GM12878 (cell line): Measurements from ENCODE around the gene TMEM63B. TPM values are rescaled to one million over a fixed set of nuclear protein-coding genes. Genes with fewer than 3 reads are reported as not detected.

Experiments
- ATAC-seq: fragments of 200-7000 bp; cut with Tn5 transposase; 3 replicates; pipeline ENCODE4 v1.9.1; 2020; ENCODE audit warnings: mild to moderate bottlenecking, moderate library complexity
- BruUV-seq: library from RNA; stranded (reverse); fragments of 400-500 nt; replicated peaks from 2 replicates; lab custom pipeline; 2021; lab: Mats Ljungman, UMichigan
- CTCF ChIA-PET: fragments of 300-600 bp; sonication (Branson Sonifier 250); formaldehyde crosslinking; extraction: SDS; loops from one replicate; lab custom pipeline; 2021; ENCODE audit warnings: inconsistent platforms; lab: Yijun Ruan, JAX
- POLR2A ChIA-PET: fragments of 350-600 bp; formaldehyde crosslinking; extraction: SDS; loops from one replicate; lab custom pipeline; 2021; ENCODE audit warnings: inconsistent platforms; lab: Charles Lee
- RAD21 ChIA-PET: fragments of 300-600 bp; sonication (Branson Sonifier 250); formaldehyde crosslinking; loops from one replicate; lab custom pipeline; 2023; ENCODE audit warnings: antibody characterized with exemption; ENCODE audit not compliant: unreplicated experiment; lab: Charles Lee
- SMC1A ChIA-PET: fragments of 300-600 bp; sonication (Branson Sonifier 250); formaldehyde crosslinking; loops from one replicate; lab custom pipeline; 2023; ENCODE audit not compliant: unreplicated experiment, uncharacterized antibody; lab: Charles Lee
- DNase-seq: peaks from one replicate; pipeline ENCODE4 v3.0.0-alpha.2; 2011; ENCODE audit warnings: low read depth, low spot score
- FAIRE-seq: peaks from 3 replicates; lab custom pipeline; 2011; peaks lifted over from hg19 to GRCh38; lab: Jason Lieb, UNC
- H2AFZ ChIP-seq: 2 replicates; pipeline ENCODE4 v1.6.0; 2011; ENCODE audit warnings: low read depth, low read length, control low read depth; ENCODE audit not compliant: control insufficient read depth
- H3K27ac ChIP-seq: 2 replicates; pipeline ENCODE4 v1.5.1; 2011; ENCODE audit warnings: control low read depth; ENCODE audit not compliant: control insufficient read depth, insufficient read depth
- H3K27me3 ChIP-seq, 2 experiments: replicated peaks in 1 of 2; 2 replicates each; pipeline versions ENCODE4 v1.6.0 to v1.6.1; 2011; ENCODE audit warnings: low read length in 1 of 2; ENCODE audit not compliant: control insufficient read depth in 2 of 2, insufficient read depth in 2 of 2
- H3K36me3 ChIP-seq, 2 experiments: 2 replicates each; pipeline ENCODE4 v1.5.1; 2011; ENCODE audit warnings: low read length in 1 of 2; ENCODE audit not compliant: control insufficient read depth in 2 of 2, insufficient read depth in 2 of 2
- H3K4me1 ChIP-seq: 2 replicates; pipeline ENCODE4 v1.6.1; 2011; ENCODE audit warnings: mild to moderate bottlenecking, low read length, moderate library complexity, mixed read lengths; ENCODE audit not compliant: control insufficient read depth, insufficient read depth
- H3K4me2 ChIP-seq: 2 replicates; pipeline ENCODE4 v1.6.0; 2011; ENCODE audit warnings: control low read depth; ENCODE audit not compliant: control insufficient read depth, insufficient read depth
- H3K4me3 ChIP-seq: fragments of 200-600 bp; sonication (generic); 2 replicates; pipeline ENCODE4 v1.5.1; 2016
- H3K79me2 ChIP-seq: 2 replicates; pipeline ENCODE4 v1.6.0; 2011; ENCODE audit warnings: low read length; ENCODE audit not compliant: control insufficient read depth, insufficient read depth
- H3K9ac ChIP-seq: 2 replicates; pipeline ENCODE4 v1.8.0; 2011; ENCODE audit warnings: low read length, control low read depth, mixed read lengths; ENCODE audit not compliant: control insufficient read depth, insufficient read depth
- H3K9me3 ChIP-seq: replicated peaks from 3 replicates; pipeline ENCODE4 v1.5.1; 2011; ENCODE audit warnings: mild to moderate bottlenecking, low read length; ENCODE audit not compliant: control insufficient read depth, insufficient read depth
- H4K20me1 ChIP-seq: 2 replicates; pipeline ENCODE4 v1.6.0; 2011; ENCODE audit not compliant: control insufficient read depth, insufficient read depth
- ETV6 ChIP-seq, 2 experiments: fragments of 450-650 bp in 1 of 2; IDR thresholded peaks in 1 of 2; conservative IDR thresholded peaks in 1 of 2; 2 replicates each; pipeline ENCODE4 v1.6.1; 2014; ENCODE audit warnings: antibody characterized with exemption in 1 of 2, borderline replicate concordance in 1 of 2, low read depth in 1 of 2, mild to moderate bottlenecking in 1 of 2, moderate library complexity in 1 of 2
- FOS ChIP-seq: IDR thresholded peaks from 3 replicates; pipeline ENCODE4 v1.6.1; 2011; ENCODE audit warnings: borderline replicate concordance; ENCODE audit not compliant: insufficient read length; ENCODE audit errors: extremely low read depth
- NFYA ChIP-seq: IDR thresholded peaks from 2 replicates; pipeline ENCODE4 v1.6.1; 2011; ENCODE audit warnings: low read depth, mild to moderate bottlenecking, low read length, improper control_type of control experiment, borderline replicate concordance
- PML ChIP-seq: IDR thresholded peaks from 2 replicates; pipeline ENCODE4 v1.6.1; 2012; ENCODE audit warnings: low read length, inconsistent platforms
- ZNF274 ChIP-seq: IDR thresholded peaks from one replicate; pipeline ENCODE4 v1.8.0; 2011; ENCODE audit not compliant: insufficient read length, insufficient read depth
- WGBS: methylation state at CpG from one replicate; pipeline ENCODE4 v1.1.6; 2016; ENCODE audit warnings: low lambda C conversion rate; ENCODE audit not compliant: insufficient replicate concordance, insufficient coverage; ENCODE audit errors: missing lambda C conversion rate; 5-methylcytosine and 5-hydroxymethylcytosine counted together
- in situ Hi-C: fragments of 300-500 bp; cut with MboI; formaldehyde crosslinking; loops from 9 replicates; pipeline ENCODE4 v1.14.3; 2018; ENCODE audit warnings: mixed read lengths
- intact Hi-C: fragments of 100-400 bp; cut with micrococcal nuclease; formaldehyde crosslinking; loops from one replicate; pipeline ENCODE4 v1.14.2; 2022; ENCODE audit not compliant: unreplicated experiment
- polyA plus RNA-seq, 11 experiments: library from polyadenylated mRNA; depleted of rRNA in 4 of 11; unstranded in 6 of 11; stranded (reverse) in 5 of 11; fragments of >200 nt; fragmentation: Nextera tagmentation in 4 of 11; fragmentation: Illumina TruSeq in 1 of 11; extraction: Ambion mirVana in 4 of 11; extraction: Trizol in 1 of 11; gene quantifications; 1 replicate in 1 of 11; 2 replicates in 10 of 11; pipeline versions ENCODE4 v1.2.1 to v1.2.3, GENCODE V29; 2011 to 2016; ENCODE audit warnings: inconsistent platforms in 2 of 11, missing spikeins in 2 of 11, low read depth in 1 of 11
- total RNA-seq, 4 experiments: library from RNA; depleted of rRNA in 3 of 4; stranded (reverse); fragments of >200 nt in 3 of 4; fragmentation: Illumina TruSeq in 1 of 4; extraction: Trizol in 1 of 4; gene quantifications; 2 replicates each; pipeline versions ENCODE4 v1.2.1 to v1.2.3, GENCODE V29; 2013 to 2021
- TF ChIP-seq, protein P1 (sequence below): fragments of 450-650 bp; IDR thresholded peaks from 2 replicates; pipeline ENCODE4 v1.6.1; 2017; ENCODE audit warnings: antibody characterized with exemption, mild to moderate bottlenecking, moderate library complexity
- TF ChIP-seq, protein P2 (sequence below), 3 experiments: IDR thresholded peaks in 2 of 3; conservative IDR thresholded peaks in 1 of 3; 2 replicates each; pipeline ENCODE4 v1.5.1; 2011; ENCODE audit warnings: low read depth in 3 of 3, low read length in 3 of 3, mild to moderate bottlenecking in 3 of 3, control low read depth in 2 of 3, moderate library complexity in 2 of 3, inconsistent platforms in 1 of 3, mixed read lengths in 1 of 3; ENCODE audit not compliant: control insufficient read depth in 2 of 3, insufficient read depth in 1 of 3; ENCODE audit errors: extremely low read depth in 1 of 3

TMEM63B gene
- total and polyA plus RNA-seq, 10 of the 15 experiments (the other 5 are each of a cell fraction or from before 2014, with no cell fraction given) = 0.09 to 15.0 (median 7.1) TPM; not detected in 1

DNA sequence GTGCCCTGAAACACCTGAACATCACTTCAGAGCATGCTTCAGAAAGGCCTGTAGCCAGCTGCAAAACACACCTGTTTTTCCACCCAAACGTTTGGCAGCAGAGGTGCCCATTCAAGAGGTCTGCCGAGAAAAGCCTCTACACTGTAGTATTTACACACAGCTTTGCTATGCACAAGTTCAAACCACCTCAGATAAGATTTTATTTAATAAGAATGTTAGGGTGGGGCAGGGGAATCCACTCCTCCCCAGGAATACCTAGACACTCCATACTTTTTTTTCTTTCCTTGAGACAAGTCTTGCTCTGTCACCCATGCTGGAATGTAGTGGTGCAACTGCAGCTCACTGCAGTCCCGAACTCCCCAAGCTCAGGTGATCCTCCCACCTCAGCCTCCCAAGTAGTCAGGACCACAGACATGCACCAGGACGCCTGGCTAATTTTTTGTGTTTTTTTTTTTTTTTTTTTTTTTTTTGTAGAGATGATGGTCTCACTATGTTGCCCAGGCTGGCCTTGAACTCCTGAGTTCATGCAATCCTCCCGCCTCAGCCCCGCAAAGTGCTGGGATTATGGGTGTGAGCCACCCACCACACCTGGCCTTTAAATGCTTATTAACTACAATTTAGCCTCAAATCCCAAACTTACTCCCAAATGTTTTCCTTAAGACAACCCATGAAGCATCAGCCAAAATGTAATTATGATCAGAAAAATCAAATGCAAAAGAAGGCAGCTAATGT is 9.8 kb upstream of the TMEM63B start (continued):
- TF ChIP-seq, protein P1, sequence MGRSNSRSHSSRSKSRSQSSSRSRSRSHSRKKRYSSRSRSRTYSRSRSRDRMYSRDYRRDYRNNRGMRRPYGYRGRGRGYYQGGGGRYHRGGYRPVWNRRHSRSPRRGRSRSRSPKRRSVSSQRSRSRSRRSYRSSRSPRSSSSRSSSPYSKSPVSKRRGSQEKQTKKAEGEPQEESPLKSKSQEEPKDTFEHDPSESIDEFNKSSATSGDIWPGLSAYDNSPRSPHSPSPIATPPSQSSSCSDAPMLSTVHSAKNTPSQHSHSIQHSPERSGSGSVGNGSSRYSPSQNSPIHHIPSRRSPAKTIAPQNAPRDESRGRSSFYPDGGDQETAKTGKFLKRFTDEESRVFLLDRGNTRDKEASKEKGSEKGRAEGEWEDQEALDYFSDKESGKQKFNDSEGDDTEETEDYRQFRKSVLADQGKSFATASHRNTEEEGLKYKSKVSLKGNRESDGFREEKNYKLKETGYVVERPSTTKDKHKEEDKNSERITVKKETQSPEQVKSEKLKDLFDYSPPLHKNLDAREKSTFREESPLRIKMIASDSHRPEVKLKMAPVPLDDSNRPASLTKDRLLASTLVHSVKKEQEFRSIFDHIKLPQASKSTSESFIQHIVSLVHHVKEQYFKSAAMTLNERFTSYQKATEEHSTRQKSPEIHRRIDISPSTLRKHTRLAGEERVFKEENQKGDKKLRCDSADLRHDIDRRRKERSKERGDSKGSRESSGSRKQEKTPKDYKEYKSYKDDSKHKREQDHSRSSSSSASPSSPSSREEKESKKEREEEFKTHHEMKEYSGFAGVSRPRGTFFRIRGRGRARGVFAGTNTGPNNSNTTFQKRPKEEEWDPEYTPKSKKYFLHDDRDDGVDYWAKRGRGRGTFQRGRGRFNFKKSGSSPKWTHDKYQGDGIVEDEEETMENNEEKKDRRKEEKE = no peak
- no peak for TF ChIP-seq ZNF274

DNA sequence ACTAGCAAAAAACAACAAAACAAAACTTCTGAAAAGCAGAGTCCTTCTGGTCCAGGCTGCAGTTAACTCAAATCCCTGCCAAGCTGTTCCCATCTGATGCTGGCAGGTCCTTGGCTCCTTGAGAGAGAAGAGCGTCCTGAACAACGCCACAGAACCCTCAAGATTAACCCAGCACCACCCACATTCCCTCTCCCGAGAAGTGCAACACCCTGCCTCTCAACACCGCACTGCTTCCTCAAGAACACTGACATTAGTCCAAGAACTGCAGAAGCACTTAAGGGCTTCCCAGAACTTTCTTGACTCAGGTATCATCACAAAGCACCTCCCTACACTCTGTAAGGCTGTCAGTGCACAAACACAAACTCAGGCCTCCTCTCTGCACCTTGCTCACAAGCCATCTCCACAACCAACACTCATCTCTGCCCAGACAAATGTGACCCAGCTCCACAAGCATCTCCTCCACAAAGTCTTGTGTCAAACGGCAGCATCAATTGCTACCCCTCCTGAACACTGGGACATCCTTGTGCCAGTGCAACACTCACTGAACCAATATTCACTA is 7.6 kb upstream of the TMEM63B start:
- in situ Hi-C loops (no loop called here), intact Hi-C loops (no loop called here)
- SMC1A ChIA-PET = no interaction called here
- Histone ChIP-seq H3K4me2 (peak overlapping the region; percentile 46; the same call in 1 of the 2 replicates), H3K27me3 (no peaks in the 10 kb centered on the region), H2AFZ (no peak overlapping the region), H3K4me1 (peaks cover 23% of the 10 kb centered on the region), H3K9me3 (no peaks in the 10 kb centered on the region), H3K79me2 (peaks cover 86% of the 10 kb centered on the region), H3K4me3 (no peak overlapping the region), H4K20me1 (peaks cover 9% of the 10 kb centered on the region; the same call in 1 of the 2 replicates), H3K36me3 (peaks cover 0 to 6% of the 10 kb centered on the region in 2 experiments; a peak in 2 of 4 replicates), H3K9ac (no peak overlapping the region), H3K27ac (no peak overlapping the region)
- ATAC-seq = no peak
- POLR2A ChIA-PET = interaction anchor here (0.5 kb wide), 1 partner anchor 486 kb away, joined by 3 read pairs; no protein-coding TSS in a partner anchor
- CTCF ChIA-PET = interaction anchor here (1.6 kb wide), 1 partner anchor 22 kb away, joined by 5 read pairs; no protein-coding TSS in a partner anchor
- WGBS = 58% methylated on average over 5 of the region's 5 CpGs
- BruUV-seq = no TSS peak
- FAIRE-seq = no peak
- RAD21 ChIA-PET = no interaction called here
- no peak for DNase-seq
- TF ChIP-seq NFYA = no peak
- TF ChIP-seq, protein P2, sequence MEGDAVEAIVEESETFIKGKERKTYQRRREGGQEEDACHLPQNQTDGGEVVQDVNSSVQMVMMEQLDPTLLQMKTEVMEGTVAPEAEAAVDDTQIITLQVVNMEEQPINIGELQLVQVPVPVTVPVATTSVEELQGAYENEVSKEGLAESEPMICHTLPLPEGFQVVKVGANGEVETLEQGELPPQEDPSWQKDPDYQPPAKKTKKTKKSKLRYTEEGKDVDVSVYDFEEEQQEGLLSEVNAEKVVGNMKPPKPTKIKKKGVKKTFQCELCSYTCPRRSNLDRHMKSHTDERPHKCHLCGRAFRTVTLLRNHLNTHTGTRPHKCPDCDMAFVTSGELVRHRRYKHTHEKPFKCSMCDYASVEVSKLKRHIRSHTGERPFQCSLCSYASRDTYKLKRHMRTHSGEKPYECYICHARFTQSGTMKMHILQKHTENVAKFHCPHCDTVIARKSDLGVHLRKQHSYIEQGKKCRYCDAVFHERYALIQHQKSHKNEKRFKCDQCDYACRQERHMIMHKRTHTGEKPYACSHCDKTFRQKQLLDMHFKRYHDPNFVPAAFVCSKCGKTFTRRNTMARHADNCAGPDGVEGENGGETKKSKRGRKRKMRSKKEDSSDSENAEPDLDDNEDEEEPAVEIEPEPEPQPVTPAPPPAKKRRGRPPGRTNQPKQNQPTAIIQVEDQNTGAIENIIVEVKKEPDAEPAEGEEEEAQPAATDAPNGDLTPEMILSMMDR (IDR thresholded peaks at IDR 0.05 in 2 of 3, conservative IDR thresholded peaks at IDR 0.05 in 1 of 3; ENCODE audit: control insufficient read depth in 2 of 3, extremely low read depth in 1 of 3, insufficient read depth in 1 of 3, low read depth in 3 of 3, low read length in 3 of 3) = no peak
- TF ChIP-seq ETV6 (conservative IDR thresholded peaks at IDR 0.05 in 1 of 2, IDR thresholded peaks at IDR 0.05 in 1 of 2; ENCODE audit: borderline replicate concordance in 1 of 2, low read depth in 1 of 2) = no peak
- TF ChIP-seq PML = no peak
- TF ChIP-seq FOS = no peak
